Measurements from ENCODE around the gene EEF2. TPM values are rescaled to one million over a fixed set of nuclear protein-coding genes. Genes with fewer than 3 reads are reported as not detected.
"Not testable (repeated sequence)": the region's sequence is repeated elsewhere in the genome, so short reads cannot be mapped to it uniquely, and the experiment has no call there.

The EEF2 gene
- total RNA-seq, 2 experiments from 2014 or later: 1,524 to 1,558 TPM

DNA sequence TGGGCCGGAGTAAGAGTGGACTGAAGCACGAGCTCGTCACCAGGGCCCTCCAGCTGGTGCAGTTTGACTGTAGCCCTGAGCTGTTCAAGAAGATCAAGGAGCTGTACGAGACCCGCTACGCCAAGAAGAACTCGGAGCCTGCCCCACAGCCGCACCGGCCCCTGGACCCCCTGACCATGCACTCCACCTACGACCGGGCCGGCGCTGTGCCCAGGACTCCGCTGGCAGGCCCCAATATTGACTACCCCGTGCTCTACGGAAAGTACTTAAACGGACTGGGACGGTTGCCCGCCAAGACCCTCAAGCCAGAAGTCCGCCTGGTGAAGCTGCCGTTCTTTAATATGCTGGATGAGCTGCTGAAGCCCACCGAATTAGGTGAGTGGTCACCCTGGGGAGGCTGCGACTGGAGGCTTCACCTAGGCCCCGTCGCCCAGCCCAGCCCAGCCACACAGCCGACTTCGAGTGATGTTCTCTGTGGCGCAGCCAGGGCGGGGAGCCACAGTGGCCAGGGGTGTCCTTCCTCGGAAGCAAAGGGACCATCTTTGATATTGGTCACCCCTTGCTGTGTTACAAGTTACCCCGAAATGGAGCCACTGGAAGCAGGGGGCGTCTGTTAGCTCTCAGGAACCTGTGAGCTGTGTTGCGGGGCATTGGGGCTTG, 27.8 kb upstream of the EEF2 start:
- POLR2A ChIA-PET: no interaction called here
- Mint-ChIP-seq H3K4me3 (no peak overlapping the region), H3K36me3 (ENCODE audit: low read depth) (peaks cover 6% of the 10 kb centered on the region), H3K27ac (no peak overlapping the region), H3K4me1 (ENCODE audit: low read depth) (peaks cover 24% of the 10 kb centered on the region), H3K27me3 (ENCODE audit: low read depth) (no peaks in the 10 kb centered on the region), H3K9me3 (ENCODE audit: insufficient read depth) (no peaks in the 10 kb centered on the region)
- DNase-seq (no peak), ATAC-seq (no peak)
- CTCF ChIA-PET: no interaction called here

DNA sequence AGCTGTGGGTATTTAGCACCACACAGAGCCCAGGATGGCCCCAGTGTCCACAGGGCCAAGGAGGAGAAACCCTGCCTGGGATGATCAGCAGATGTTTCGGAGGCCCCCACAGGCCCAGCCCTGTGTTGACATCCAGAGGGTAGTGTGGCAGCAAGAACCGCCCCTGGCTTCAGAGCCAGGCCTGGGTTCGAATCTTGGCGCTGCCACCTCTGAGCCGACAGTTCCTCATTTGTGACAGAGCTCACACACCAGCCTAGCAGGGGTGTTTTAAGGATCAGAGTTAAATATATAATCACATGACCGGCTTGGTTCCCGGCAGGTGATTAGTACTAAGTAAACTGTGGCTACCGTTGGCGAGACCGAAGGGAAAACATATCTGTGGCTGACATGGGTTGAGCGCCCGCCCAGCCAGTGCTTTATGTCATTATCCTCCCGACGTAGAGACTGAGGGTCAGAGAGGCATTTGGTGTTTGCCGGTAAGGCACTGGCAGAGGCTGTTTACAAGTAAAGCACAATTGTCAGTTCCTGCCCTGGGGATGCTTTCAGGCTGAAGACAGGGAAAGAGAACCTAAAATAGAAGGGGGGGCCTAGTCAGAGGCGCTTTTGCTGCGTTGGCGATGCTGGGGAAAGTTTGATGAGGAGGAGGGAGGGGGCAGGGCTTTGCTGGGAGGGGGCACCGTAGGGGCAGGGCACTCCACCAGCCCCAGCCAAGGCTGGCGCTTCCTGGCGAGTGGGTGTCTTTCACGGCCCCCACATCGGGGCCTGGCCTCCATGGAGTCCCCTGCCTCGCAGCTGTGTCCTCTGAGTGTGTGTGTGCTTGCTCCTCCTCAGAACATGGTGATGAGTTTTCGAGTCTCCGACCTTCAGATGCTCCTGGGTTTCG, 27.1 kb upstream of the EEF2 start:
- DNase-seq (no peak), ATAC-seq (no peak)
- Mint-ChIP-seq H3K27me3 (ENCODE audit: low read depth) (no peaks in the 10 kb centered on the region), H3K4me3 (no peak overlapping the region), H3K36me3 (ENCODE audit: low read depth) (peaks cover 5% of the 10 kb centered on the region), H3K4me1 (ENCODE audit: low read depth) (peaks cover 24% of the 10 kb centered on the region), H3K27ac (no peak overlapping the region), H3K9me3 (ENCODE audit: insufficient read depth) (no peaks in the 10 kb centered on the region)
- ChIA-PET CTCF (no interaction called here), POLR2A (no interaction called here)

GRCh38 chr19:4011430-4011829, 26.2 kb upstream of the EEF2 start:
- POLR2A ChIA-PET; ATAC-seq; H3K27ac Mint-ChIP-seq; H3K4me3 Mint-ChIP-seq; H3K36me3 Mint-ChIP-seq (ENCODE audit: low read depth); CTCF ChIA-PET; DNase-seq; H3K9me3 Mint-ChIP-seq (ENCODE audit: insufficient read depth); H3K27me3 Mint-ChIP-seq (ENCODE audit: low read depth): not testable (repeated sequence)
- H3K4me1 Mint-ChIP-seq (ENCODE audit: low read depth): peaks cover 24% of the 10 kb centered on the region

DNA sequence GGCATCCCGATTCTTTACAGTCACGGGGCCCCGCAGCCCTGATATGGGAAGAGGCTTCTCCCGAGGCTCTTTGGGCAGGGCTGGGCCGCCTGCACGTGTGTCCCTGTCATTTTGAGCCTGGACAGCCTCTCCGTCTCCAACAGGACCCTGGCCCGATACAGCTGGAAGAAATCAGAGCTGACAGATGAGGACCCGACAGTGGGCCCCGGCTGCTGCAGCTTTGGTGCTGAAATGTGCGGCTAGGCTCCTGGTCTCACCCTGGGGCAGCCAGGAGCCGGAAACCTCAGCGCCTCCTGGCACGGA, 25.5 kb upstream of the EEF2 start:
- peaks cover 26% of the 10 kb centered on the region for H3K4me1 Mint-ChIP-seq (ENCODE audit: low read depth)
- ATAC-seq (no peak), DNase-seq (no peak)
- no peak overlapping the region for H3K27ac Mint-ChIP-seq
- no peak overlapping the region for H3K4me3 Mint-ChIP-seq
- H3K36me3 Mint-ChIP-seq (ENCODE audit: low read depth): peaks cover 3% of the 10 kb centered on the region
- H3K27me3 Mint-ChIP-seq (ENCODE audit: low read depth): no peaks in the 10 kb centered on the region
- ChIA-PET POLR2A (no interaction called here), CTCF (no interaction called here)
- no peaks in the 10 kb centered on the region for H3K9me3 Mint-ChIP-seq (ENCODE audit: insufficient read depth)

DNA sequence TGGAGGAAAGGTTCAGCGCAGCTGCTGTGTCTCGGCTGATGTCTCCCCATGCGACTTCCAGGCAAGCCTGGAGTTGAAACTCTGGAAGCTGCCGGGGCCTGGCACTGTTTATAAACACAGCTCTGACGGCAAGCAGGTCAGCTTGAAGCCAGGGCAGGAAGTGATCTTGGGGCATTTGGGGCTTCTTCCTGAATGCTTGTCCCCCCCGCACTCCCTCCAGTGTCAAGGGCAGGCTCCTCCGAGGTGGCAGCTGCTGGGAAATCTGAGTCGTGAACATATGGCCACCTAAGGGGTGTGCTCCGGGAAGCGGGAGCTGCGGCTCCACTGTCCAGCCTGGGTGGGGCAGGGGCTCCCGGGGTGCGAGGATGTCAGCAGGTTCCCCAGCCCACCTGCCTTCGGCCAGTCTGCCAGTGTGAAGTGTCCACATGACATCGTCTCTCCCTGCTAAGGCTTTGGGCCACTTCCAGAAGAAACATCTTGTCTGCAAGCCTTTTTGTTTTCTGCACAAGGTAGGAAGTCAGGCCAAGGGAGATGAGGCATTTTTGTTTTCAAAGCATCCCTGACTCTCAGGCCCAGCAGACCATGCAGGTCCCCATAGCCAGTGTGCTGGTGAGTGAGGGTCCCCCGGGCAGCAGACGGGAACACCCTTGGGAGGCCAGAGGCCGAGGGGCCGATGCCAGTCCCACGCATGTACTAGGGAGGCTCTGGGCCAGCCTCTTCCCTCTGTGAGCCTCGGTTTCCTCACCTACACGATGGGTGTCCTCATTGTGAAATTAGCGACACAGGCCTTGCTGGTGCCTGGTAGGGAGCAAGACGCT, 24.9 kb upstream of the EEF2 start:
- Mint-ChIP-seq H3K9me3 (ENCODE audit: insufficient read depth) (no peaks in the 10 kb centered on the region), H3K27ac (no peak overlapping the region), H3K4me1 (ENCODE audit: low read depth) (peaks cover 26% of the 10 kb centered on the region), H3K27me3 (ENCODE audit: low read depth) (no peaks in the 10 kb centered on the region), H3K4me3 (no peak overlapping the region), H3K36me3 (ENCODE audit: low read depth) (peaks cover 5% of the 10 kb centered on the region)
- CTCF ChIA-PET: no interaction called here
- ATAC-seq (no peak), DNase-seq (no peak)
- POLR2A ChIA-PET: no interaction called here

GRCh38 chr19:4007836-4008539, 22.7 kb upstream of the EEF2 start:
- peak overlapping the region; percentile 46 for H3K27ac Mint-ChIP-seq
- ATAC-seq: peak; percentile 3
- ChIA-PET POLR2A (interaction anchor here (0.6 to 2.7 kb wide), 4 partner anchors 20 to 161 kb away, joined by 3 to 17 read pairs (median 4); partner anchors contain the start of gene EEF2), CTCF (interaction anchor here (1.2 to 3.9 kb wide), 5 partner anchors 13 to 200 kb away, joined by 3 to 29 read pairs (median 7); partner anchors contain the start of gene EEF2)
- DNase-seq: peak; percentile 49
- peaks cover 2% of the 10 kb centered on the region for H3K36me3 Mint-ChIP-seq (ENCODE audit: low read depth)
- no peaks in the 10 kb centered on the region for H3K27me3 Mint-ChIP-seq (ENCODE audit: low read depth)
- H3K9me3 Mint-ChIP-seq (ENCODE audit: insufficient read depth): no peaks in the 10 kb centered on the region
- peak overlapping the region; percentile 83 for H3K4me3 Mint-ChIP-seq
- peaks cover 18% of the 10 kb centered on the region for H3K4me1 Mint-ChIP-seq (ENCODE audit: low read depth)

DNA sequence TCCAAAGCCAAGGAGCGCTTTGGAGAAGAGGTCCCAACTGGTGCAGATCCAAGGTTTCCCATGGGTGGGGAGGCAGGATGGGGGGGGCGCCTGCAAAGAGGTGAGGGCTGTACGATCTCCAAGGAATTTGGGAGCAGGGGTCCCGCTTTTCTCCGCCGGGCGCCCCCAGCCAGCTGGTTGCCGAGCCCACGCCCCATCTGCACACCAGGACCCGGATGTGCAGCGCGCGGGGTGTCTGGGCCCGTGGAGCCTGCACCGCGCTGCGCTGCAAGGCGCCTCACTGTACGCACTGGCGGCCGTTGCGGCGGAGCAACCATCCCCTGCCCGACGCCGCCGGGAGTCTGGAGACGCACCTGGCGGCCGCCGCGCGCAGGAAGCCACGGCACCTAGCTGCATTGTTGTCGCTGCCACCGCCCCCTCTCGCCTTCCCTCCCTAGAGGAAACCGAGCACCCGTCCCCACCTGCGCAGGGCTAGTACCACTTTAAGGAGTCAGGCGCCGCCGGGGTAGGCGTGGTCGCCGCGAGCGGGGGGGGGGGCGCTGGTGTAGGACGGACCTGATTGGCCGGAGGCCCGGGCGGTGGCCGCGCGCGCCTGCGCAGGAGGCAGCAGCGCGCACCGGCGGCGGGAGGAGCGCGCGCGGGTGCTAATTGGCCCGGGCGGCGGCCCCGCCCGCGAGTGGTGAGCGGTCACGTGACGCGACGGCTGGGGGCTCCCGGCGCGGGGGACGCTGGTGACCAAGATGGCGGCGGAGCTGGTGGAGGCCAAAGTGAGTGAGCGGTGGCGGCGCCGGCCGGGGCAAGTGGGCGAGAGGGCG, 22.0 kb upstream of the EEF2 start, which contains the start of gene PIAS4:
Gene PIAS4 (plus strand): TSS at position 716 of the 815 bp plus-strand sequence. CDS start 25 bp downstream, at position 741.
- ChIA-PET CTCF (interaction anchor here (1.2 to 3.9 kb wide), 6 partner anchors 12 to 201 kb away, joined by 3 to 29 read pairs (median 6); partner anchors contain the start of gene EEF2), POLR2A (interaction anchor here (0.6 to 2.7 kb wide), 8 partner anchors 17 to 162 kb away, joined by 3 to 17 read pairs (median 3); partner anchors contain the start of gene EEF2)
- peak within 1 kb of the TSS; percentile 82 for H3K27ac Mint-ChIP-seq
- peak within 1 kb of the TSS; percentile 83 for H3K4me3 Mint-ChIP-seq
- ATAC-seq (peak; percentile 93), DNase-seq (peak; percentile 96)
- no peaks in the 10 kb centered on the region for H3K27me3 Mint-ChIP-seq (ENCODE audit: low read depth)
- H3K9me3 Mint-ChIP-seq (ENCODE audit: insufficient read depth): no peaks in the 10 kb centered on the region
- peaks cover 18% of the 10 kb centered on the region for H3K4me1 Mint-ChIP-seq (ENCODE audit: low read depth)
- H3K36me3 Mint-ChIP-seq (ENCODE audit: low read depth): peaks cover 2% of the 10 kb centered on the region

- DNase-seq; H3K27ac Mint-ChIP-seq; H3K36me3 Mint-ChIP-seq (ENCODE audit: low read depth); H3K9me3 Mint-ChIP-seq (ENCODE audit: insufficient read depth); ATAC-seq; H3K27me3 Mint-ChIP-seq (ENCODE audit: low read depth): not testable (repeated sequence)
- Mint-ChIP-seq H3K4me3 (peak overlapping the region; percentile 34), H3K4me1 (ENCODE audit: low read depth) (peaks cover 18% of the 10 kb centered on the region)
- POLR2A ChIA-PET: interaction anchor here (0.6 to 2.7 kb wide), 2 partner anchors 21 to 1536 kb away, joined by 3 to 17 read pairs; partner anchors contain the start of gene EEF2
- CTCF ChIA-PET: interaction anchor here (1.1 to 3.9 kb wide), 2 partner anchors 18 to 20 kb away, joined by 3 to 29 read pairs; partner anchors contain the start of gene EEF2
Measured at GRCh38 chr19:4005436-4005835, 20.2 kb upstream of the EEF2 start.

DNA sequence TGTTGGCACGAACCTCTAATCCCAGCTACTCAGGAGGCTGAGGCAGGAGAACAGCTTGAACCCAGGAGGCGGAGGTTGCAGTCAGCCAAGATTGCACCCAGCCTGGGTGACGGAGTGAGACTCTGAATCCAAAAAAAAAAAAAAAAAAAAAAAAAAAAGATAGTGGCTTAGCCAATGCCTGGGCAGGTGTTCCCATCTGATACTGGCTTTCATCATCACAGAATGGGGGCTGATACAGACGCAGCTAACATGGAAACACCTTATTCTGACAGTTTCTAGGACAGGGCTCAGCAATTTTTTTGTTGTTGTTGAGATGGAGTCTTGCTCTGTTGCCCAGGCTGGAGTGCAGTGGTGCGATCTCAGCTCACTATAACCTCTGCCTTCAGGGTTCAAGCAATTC, 15.5 kb upstream of the EEF2 start:
- CTCF ChIA-PET: interaction anchor here (1.3 to 1.4 kb wide), 3 partner anchors 10 to 139 kb away, joined by 3 to 6 read pairs (median 5); no protein-coding TSS in a partner anchor
- POLR2A ChIA-PET; H3K4me3 Mint-ChIP-seq; H3K27ac Mint-ChIP-seq; ATAC-seq; H3K27me3 Mint-ChIP-seq (ENCODE audit: low read depth); H3K36me3 Mint-ChIP-seq (ENCODE audit: low read depth); DNase-seq; H3K9me3 Mint-ChIP-seq (ENCODE audit: insufficient read depth); H3K4me1 Mint-ChIP-seq (ENCODE audit: low read depth): not testable (repeated sequence)

DNA sequence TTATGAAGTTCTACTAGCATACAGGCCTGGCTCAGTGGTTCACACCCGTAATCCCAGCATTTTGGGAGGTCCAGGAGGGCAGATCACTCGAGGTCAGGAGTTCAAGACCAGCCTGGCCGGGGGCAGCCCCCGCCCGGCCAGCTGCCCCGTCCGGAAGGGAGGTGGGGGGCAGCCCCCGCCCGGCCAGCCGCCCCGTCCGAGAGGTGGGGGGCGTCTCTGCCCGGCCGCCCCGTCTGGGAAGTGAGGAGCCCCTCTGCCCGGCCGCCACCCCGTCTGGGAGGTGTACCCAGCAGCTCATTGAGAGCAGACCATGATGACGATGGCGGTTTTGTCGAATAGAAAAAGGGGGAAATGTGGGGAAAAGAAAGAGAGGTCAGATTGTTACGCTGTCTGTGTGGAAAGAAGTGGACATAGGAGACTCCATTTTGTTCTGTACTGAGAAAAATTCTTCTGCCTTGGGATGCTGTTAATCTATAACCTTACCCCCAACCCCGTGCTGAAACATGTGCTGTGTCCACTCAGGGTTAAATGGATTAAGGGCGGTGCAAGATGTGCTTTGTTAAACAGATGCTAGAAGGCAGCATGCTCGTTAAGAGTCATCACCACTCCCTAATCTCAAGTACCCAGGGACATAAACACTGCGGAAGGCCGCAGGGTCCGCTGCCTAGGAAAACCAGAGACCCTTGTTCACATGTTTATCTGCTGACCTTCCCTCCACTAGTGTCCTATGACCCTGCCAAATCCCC, 13.6 kb upstream of the EEF2 start:
- CTCF ChIA-PET; H3K27ac Mint-ChIP-seq; H3K4me3 Mint-ChIP-seq; H3K9me3 Mint-ChIP-seq (ENCODE audit: insufficient read depth); H3K27me3 Mint-ChIP-seq (ENCODE audit: low read depth); H3K4me1 Mint-ChIP-seq (ENCODE audit: low read depth); H3K36me3 Mint-ChIP-seq (ENCODE audit: low read depth); DNase-seq; ATAC-seq: not testable (repeated sequence)
- POLR2A ChIA-PET: interaction anchor here (0.6 kb wide), 1 partner anchor 205 kb away, joined by 3 read pairs; no protein-coding TSS in a partner anchor
